Measurements from ENCODE around the gene BLID. TPM values are rescaled to one million over a fixed set of nuclear protein-coding genes. Genes with fewer than 3 reads are reported as not detected.

The BLID gene
- not detected in 2 replicates for total RNA-seq (2014; rRNA removed; shearing (Covaris generic); ENCODE audit: low replicate concordance)

DNA sequence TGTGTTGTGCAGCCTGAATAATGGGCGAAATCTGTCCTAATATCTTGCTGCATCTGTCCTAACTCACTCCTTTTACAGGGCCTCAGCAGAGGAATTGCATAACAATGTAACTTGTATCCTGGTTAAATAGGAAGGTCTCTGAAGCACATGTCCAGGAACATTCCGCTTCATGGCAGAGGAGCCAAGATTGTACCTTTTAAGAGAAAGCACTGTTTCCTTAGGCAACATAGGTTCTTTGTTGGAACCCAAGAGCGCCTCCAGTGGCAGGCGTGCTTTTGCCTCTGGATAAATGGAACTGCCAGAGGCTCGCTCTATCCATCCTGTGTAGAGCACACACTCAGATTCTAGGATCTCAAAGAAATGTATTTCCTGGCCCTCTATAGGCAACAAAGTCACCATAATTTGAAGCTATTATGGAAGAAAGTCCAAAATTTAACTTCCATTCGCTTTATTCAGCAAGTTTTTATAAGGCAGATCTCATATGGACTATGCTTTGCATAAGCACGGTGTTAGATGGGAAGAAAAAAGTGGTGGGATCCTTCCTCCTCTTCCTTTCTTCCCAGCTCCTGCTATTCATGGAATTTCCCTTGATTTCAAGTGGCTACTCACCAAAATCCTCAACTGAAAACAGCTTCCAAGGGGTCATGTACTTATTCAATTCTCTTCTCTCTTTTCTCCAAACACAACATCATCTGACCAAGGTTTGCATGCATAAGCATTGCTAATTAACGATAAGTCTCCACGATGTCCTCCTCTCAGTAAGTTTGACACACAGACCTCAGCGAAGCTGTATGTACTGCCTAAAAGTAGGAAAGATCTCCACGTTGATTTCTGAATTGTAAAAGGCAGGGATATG lies at the start of gene BLID:
TSS of gene BLID (minus strand) at position 692 of the 856 bp plus-strand sequence. CDS start at position 399, 293 bp downstream.
- no peak for DNase-seq (ENCODE audit: low read depth)
- in situ Hi-C loops (cut with HindIII; ENCODE audit: low pct_unique_long_range_greater_than_20kb, low sequenced_read_pairs) = no loop called here

- in situ Hi-C loops (cut with HindIII; ENCODE audit: low pct_unique_long_range_greater_than_20kb, low sequenced_read_pairs) = no loop called here
- no peak for DNase-seq (ENCODE audit: low read depth)
These were observed 47.2 kb upstream of the BLID start for GRCh38 chr11:122163053-122163819.

DNA sequence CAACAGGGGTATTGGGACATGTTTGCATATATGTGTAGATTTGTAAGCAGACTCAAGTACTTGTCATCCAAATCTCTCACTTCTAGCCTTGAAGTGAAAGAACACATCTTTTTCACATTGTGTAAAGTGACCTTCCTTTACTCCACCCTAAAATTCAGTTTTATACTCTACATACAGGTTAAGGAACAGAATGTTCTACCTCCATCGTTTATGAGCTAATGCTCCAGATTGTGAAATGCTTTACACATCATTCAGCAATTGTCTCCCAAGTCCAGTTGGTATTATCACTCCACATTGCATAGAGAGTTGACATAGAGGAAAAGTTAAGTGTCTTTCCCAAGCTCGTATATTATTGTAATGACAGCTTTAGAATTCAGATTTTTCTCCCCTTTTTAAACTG lies 46.1 kb upstream of the BLID start:
- DNase-seq (ENCODE audit: low read depth) = no peak
- in situ Hi-C loops (cut with HindIII; ENCODE audit: low pct_unique_long_range_greater_than_20kb, low sequenced_read_pairs) = no loop called here

GRCh38 chr11:122160841-122161590 lies 45.0 kb upstream of the BLID start:
- in situ Hi-C loops (cut with HindIII; ENCODE audit: low pct_unique_long_range_greater_than_20kb, low sequenced_read_pairs) = no loop called here
- DNase-seq (ENCODE audit: low read depth) = no peak

- no peak for DNase-seq (ENCODE audit: low read depth)
- in situ Hi-C loops (cut with HindIII; ENCODE audit: low pct_unique_long_range_greater_than_20kb, low sequenced_read_pairs) = no loop called here
These were observed 43.8 kb upstream of the BLID start for GRCh38 chr11:122159861-122160260.

DNA sequence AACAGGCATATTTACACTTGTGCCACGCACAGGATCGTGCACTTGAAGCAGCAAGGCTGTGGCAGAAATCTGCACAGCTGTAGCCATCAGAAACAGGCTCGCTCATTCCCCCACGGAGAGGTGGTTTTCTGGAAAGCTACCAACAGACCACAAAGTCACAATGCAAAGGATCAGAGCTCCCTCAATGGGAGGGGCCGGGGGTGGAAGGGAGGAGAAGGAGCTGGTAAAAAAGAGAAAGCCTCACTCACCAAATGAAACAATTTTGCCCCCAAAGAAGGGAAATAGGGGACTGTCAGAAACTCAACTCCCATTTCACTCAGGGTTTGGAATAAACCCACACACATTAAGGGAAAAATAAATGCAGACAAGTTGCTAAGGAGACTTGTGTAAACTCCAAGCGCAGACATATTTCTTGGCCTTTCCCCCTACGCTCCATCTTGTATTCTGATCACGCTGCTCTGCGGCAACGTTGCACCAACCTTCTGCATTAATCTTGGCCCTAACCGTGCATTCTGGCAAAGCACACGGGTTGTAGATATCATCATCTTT lies 43.2 kb upstream of the BLID start:
- in situ Hi-C loops (cut with HindIII; ENCODE audit: low pct_unique_long_range_greater_than_20kb, low sequenced_read_pairs) = no loop called here
- peak; percentile 37 for DNase-seq (ENCODE audit: low read depth)

GRCh38 chr11:122158171-122158570 lies 42.2 kb upstream of the BLID start:
- in situ Hi-C loops (cut with HindIII; ENCODE audit: low pct_unique_long_range_greater_than_20kb, low sequenced_read_pairs) = no loop called here
- no peak for DNase-seq (ENCODE audit: low read depth)

- in situ Hi-C loops (cut with HindIII; ENCODE audit: low pct_unique_long_range_greater_than_20kb, low sequenced_read_pairs) = no loop called here
These were observed 41.7 kb upstream of the BLID start for GRCh38 chr11:122157653-122158161.

DNA sequence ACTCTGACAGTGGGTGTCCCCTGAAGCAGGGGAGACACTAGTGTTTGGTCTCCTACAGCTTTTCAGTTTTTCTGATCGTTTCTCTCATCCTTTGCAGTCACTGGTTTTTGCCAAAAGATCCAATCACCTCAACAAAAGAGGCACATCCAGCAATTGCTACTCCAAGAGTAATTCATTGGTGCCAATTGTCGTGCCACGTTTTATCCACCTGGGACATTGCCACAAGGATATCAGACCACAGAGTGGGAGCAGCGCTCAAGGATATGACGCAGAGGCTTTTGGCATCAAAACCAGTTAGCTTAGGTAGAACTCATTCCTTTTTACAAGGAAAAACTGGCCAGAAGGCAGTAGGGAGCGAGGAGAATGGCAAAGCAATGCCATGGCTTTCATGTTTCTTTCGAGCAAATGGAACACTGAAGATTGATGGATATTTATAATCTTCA lies 40.9 kb upstream of the BLID start:
- DNase-seq (ENCODE audit: low read depth) = peak; percentile 51

More at GRCh38 chr11:122157653-122158161, 41.7 kb upstream of the BLID start:
- peak; percentile 38 for DNase-seq (ENCODE audit: low read depth)

GRCh38 chr11:122155765-122156527 lies 39.9 kb upstream of the BLID start:
- DNase-seq (ENCODE audit: low read depth) = no peak
- in situ Hi-C loops (cut with HindIII; ENCODE audit: low pct_unique_long_range_greater_than_20kb, low sequenced_read_pairs) = no loop called here

More for the DNA sequence above, 40.9 kb upstream of the BLID start:
- in situ Hi-C loops (cut with HindIII; ENCODE audit: low pct_unique_long_range_greater_than_20kb, low sequenced_read_pairs) = no loop called here

- no peak for DNase-seq (ENCODE audit: low read depth)
- in situ Hi-C loops (cut with HindIII; ENCODE audit: low pct_unique_long_range_greater_than_20kb, low sequenced_read_pairs) = no loop called here
These were observed 39.0 kb upstream of the BLID start for GRCh38 chr11:122154994-122155393.

DNA sequence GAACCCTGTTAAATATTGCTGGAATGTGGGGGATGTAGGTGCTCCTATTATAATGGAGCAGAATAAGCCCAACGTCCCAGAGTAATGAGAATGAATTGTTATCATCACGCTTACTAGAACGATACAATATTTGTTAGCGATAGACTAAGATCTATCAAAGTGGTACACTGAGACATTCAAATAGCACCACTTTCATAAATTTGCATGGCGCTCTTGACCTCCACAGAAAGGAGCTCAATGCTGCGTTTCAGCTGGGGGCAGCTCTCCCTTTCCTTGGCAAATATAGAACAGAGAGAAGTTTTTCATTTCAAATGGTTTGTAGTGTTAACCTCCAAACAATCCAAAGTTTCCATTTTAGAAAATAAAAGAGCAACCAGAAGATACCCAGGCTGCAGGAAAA lies 38.2 kb upstream of the BLID start:
- in situ Hi-C loops (cut with HindIII; ENCODE audit: low pct_unique_long_range_greater_than_20kb, low sequenced_read_pairs) = no loop called here
- no peak for DNase-seq (ENCODE audit: low read depth)

DNA sequence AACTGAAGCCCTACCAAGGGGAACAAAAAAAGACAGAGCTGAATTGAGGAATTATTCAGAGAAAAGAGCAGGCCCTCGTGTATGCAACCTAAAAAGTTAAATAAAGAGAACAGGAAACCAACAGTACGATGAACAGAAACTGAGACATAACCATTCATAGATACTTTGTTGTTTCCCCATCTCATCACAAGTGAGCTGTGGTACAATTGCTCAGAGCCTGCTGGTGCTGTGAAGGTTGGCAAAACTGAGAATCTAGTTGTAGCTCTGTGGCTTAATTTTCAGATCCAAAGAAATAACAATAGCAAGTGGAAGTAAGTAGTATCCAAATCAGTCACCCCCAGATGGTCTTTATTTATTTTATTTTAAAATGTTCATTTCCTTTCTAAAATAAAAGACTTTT lies 37.7 kb upstream of the BLID start:
- DNase-seq (ENCODE audit: low read depth) = no peak
- in situ Hi-C loops (cut with HindIII; ENCODE audit: low pct_unique_long_range_greater_than_20kb, low sequenced_read_pairs) = no loop called here

DNA sequence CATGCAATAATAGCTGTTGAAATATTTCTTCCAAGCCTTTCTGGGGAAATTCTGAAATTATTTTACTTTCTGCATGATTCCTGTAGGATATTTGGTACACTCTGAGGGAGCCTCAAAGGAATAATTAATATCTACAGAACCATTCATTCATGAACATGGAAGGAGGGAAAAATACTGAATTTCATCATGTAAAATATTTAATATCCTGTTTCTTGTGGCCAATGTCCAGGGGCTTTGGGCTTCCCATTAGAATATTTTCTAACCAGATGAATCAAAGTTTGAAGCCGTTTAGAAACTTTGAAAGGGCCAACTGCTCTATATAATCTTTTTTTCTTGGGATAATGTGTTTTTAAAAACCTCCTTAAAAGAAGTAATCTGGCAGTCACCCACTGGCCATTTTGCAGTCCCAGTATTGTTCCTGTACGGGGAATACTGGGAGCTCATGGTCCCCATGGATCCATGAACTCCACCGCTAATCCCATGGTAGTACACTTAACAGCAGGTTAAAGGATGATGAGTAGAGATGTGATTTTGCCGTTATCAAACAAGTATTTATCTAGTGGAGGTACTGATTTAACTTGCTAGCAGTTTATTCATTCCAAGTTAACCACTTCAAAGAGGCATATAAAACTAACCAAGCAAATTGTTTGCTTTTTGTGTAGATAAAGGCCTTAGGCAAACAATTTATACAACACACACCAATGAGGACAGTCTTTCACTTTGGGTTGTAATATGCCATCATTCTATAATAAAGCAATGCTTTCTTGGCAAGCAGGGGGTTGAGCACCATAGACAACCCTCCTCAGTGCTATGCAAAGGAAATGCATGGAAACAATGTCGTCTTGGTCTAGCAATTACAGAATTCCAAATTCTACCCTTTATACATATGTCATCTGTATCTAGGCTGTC lies 34.5 kb upstream of the BLID start:
- no peak for DNase-seq (ENCODE audit: low read depth)
- in situ Hi-C loops (cut with HindIII; ENCODE audit: low pct_unique_long_range_greater_than_20kb, low sequenced_read_pairs) = no loop called here

DNA sequence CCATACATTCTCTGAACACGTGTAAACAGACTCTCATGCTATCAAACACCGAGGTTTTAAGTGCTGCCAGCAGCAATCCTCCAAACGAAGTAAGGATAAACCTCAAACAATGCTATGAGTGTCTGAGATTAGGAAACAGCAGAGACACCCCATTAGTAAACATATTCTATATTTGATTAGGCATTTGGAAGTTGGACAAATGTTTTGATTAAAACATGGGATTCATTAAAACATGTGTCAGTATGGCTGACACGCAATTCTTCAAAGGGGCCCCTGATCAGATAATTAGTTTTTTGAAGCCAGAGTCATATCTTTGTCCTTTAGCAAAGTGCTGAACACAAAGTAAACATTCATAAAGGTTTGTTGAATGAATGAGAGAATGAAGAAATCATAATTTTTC lies 33.2 kb upstream of the BLID start:
- in situ Hi-C loops (cut with HindIII; ENCODE audit: low pct_unique_long_range_greater_than_20kb, low sequenced_read_pairs) = no loop called here
- DNase-seq (ENCODE audit: low read depth) = no peak

DNA sequence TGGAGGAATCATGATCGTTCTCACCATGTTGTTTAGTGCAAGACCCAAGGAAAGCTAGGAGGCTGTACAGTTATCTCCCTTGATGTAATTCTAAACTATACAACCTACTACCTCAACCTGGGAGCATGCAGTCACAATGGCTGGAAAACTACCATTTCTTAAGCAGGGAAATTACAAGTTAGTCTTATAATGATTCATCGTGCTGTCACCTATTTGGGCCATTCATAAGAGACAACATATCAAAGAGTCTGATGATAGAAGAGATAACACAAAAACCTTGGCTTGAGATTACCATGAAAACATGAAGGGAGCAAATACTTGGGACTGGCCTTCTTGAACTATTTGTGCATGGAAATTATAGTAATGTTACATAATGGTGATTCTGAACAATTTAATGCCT lies 30.5 kb upstream of the BLID start:
- DNase-seq (ENCODE audit: low read depth) = no peak
- in situ Hi-C loops (cut with HindIII; ENCODE audit: low pct_unique_long_range_greater_than_20kb, low sequenced_read_pairs) = no loop called here

All from Caki2 (cell line).